Fibroblast of gingiva (primary cell): ENCODE measurements around the gene PNKD.

Experiments
- DNase-seq: peaks from one replicate; pipeline ENCODE4 v3.0.0-alpha.2; 2011; ENCODE audit warnings: low read depth

Gene PNKD

DNA sequence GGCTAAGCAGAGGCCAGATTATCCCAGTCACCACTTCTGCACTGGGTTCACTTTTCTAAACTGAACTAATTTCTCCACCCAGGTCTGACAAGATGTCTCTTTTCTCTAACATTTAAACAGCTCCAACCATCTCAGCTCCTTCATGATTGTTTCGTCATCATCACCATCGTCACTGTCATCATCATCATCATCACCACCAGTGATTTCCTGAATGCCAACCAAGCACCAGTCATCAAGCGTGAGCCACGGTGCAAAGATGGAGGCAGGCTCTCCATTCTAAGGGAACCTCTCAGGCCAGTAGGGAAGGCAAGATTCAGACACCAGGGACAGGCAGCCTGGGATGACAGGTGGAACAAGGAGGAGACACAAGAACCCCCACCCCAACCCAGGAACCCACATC lies 47.5 kb downstream of the PNKD start:
- DNase-seq: no peak

- DNase-seq: no peak
These were observed 47.9 kb downstream of the PNKD start for GRCh38 chr2:218318241-218318640.

GRCh38 chr2:218319813-218320365 lies 49.6 kb downstream of the PNKD start:
- DNase-seq: no peak

DNA sequence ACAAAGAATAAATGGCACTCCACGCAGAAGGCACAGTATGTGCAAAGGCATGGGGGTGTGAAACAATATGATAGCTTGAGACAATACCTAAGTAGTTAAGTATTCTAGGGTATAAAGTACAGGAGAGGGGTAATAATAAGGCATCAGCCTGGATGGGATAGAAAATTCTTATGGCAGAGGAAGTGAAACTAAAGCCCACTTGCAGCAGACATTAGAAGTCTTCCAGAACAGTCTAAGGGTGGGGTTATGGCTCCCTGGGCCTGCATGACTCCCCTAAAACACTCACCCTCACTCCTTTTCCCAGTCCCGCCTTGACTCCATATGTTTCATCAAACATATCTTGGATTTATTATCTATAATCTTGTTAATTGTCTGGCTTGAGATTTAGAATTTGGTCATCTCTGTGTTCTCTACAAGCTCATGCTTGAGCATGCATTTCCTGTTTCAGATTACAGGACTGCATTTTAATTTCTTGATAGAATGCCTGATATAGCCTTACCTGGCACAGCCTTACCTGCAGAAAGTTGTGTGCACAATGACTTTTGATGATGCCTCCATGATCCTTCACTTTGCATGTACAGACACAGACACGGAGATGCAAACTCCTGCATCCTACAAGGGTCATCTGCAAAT lies 50.5 kb downstream of the PNKD start:
- DNase-seq: no peak

- peak; percentile 59 for DNase-seq
These were observed 52.6 kb downstream of the PNKD start for GRCh38 chr2:218322768-218323525.

DNA sequence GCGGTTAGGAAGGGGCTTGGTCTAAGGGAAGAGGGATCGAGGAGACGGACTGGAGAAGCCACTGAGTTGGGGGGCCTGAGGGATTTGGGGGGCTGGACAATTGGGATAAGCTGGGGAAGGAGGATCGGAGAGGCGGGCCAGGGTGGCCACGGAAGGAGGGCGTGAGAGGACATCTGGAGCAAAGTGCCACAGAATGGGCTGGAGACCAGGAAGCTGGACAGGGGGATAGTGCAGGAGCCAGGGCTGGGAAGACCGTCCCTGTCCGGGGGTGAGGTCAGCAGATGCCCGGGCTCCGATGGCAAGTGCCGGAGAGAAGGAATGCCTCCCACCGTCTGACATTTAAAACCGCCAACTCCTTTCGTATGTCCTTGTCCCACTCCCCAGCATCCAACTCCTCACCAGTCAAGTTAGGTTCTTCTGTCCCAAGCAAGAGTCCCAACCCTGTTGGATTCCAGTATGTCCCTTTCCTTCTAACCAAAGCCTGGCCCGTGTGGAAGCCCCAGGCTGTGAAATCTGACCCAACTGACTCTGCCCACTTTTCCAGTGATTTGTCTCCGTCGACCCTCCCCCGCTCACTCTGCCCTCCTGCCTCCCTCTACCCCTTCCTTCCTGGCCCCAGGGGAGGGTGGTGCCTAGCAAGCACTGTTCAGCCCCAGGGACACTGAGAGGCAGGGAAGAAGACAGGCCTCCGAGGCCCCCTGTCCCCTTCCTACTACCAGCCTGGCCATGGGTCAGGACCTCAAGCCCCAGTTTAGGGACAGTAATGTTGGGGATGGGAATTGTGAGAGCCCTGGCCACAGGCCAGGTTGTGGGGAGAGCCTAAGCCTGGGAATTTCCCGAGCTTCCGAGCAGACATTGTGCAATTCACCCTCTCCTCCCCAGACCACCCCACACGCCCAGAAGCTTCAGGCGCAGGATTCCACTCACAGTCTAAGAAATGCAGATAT lies 53.5 kb downstream of the PNKD start:
- DNase-seq: peak; percentile 20

- DNase-seq: no peak
These were observed 55.3 kb downstream of the PNKD start for GRCh38 chr2:218325566-218326160.

DNA sequence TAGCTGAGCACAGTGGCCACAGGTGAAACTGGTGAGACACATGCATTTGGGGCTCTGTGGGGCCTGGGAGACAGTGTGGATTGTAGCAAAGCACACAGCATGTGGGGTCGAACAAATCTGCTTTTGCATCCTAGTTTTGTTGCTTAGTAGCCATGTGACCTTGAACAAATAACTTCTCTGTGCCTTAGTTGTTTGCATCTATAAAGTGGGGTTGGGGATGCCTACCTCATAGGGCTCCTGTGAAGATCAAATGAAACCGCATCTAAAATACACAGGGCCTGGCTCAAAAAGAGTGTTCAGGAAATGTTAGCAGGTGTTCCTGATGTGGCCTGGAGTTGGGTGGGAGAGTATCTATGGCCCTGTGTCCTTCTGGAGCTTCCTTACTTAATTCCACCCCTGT lies 56.0 kb downstream of the PNKD start:
- DNase-seq: no peak

DNA sequence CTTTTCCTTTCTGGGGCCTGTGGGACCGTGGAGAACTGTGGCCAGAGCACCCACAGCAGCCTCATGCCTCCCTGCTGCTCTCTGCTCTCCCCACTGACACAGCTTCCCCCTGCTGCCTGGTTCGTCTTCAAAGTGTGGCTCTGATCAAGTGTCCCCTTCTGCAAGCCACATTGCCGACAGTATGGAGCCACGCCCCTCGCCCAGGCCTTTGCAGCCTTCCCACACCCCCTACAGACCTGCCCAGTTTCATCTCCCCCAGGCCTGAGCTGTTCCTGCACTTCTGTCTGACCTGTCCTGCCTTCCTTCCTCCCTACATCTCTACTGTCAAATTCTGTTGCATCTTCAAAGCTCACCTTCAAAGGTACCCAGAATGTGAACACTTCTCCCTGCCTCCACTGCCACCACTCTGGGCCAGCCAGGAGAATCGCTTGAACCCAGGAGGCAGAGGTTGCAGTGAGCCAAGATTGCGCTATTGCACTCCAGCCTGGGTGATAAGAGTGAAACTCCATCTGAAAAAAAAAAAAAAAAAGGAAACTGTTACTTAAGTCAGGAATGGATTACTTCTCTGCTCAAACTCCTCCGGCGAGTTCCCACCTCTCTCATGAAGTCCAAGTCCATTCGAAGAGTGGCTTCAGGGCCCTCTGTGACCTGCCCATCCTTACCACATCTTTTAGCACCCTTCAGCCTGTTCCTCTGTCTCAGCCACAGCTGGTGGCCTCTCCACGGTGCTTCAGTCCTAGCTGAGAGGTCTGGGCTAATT lies 57.3 kb downstream of the PNKD start:
- no peak for DNase-seq

- DNase-seq: no peak
These were observed 58.0 kb downstream of the PNKD start for GRCh38 chr2:218328294-218328693.

DNA sequence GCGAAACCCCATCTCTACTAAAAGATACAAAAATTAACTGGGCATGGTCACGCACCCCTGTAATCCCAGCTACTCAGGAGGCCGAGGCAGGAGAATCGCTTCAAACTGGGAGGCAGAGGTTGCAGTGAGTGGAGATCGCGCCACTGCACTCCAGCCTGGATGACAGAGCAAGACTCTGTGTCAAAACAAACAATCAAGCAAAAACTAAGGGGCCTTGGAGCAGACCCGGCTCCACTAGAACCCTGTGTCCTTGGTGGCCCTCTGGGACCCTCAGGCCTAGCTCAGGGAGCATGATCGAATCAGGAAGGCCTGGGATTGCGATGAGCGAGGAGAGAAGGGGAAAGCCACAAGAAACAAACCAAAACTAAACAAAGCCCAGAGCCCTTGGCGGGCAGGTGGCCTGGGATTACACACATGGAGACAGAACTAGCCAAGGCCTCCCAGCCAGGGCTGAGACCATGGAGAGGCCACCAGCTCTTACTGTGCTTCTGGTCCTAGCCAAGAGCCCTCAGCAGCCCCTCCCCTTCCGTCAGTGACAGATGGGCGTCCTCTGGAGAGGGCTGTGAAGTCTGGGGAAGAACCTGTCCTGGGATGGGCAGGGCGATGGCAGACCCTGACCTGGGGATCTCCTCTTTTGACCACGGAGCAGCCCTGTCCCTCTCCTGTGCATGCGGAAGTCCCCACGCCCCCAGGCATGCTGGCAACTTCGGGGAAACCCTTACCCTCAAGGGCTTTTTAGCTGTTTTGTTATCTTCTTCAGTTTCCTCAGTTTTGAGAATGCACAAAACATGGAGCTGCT lies 58.9 kb downstream of the PNKD start:
- DNase-seq: no peak

- no peak for DNase-seq
These were observed 59.7 kb downstream of the PNKD start for GRCh38 chr2:218329826-218330593.

DNA sequence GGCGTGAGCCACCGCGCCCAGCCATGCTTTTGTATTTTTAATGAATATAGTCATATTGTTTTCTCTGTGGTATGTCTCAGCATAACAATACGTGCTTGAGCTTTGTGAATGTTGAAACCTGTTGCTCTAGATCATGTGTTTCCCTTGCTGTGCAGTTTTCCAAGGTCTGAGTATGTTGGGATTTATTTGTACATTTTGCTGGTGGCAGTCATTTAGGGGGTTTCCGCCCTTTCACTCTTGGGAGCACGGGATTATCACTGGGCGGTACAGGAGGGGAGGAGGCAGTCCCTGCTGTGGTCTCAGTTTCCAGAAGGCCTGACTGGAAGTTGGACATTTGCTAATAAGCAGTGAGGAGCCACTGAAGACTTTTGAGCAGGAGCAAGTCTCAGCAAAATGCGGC lies 61.4 kb downstream of the PNKD start:
- DNase-seq: no peak

GRCh38 chr2:218332288-218332687 lies 62.0 kb downstream of the PNKD start:
- no peak for DNase-seq

GRCh38 chr2:218332920-218333645 lies 62.8 kb downstream of the PNKD start:
- no peak for DNase-seq

GRCh38 chr2:218334531-218334930 lies 64.2 kb downstream of the PNKD start:
- DNase-seq: no peak

- no peak for DNase-seq
These were observed 70.3 kb downstream of the PNKD start for GRCh38 chr2:218340656-218341055.

GRCh38 chr2:218341381-218341780 lies 71.1 kb downstream of the PNKD start:
- DNase-seq: no peak

- no peak for DNase-seq
These were observed 72.5 kb downstream of the PNKD start for GRCh38 chr2:218342837-218343236.
